LNCaP clone FGC (cell line): ENCODE data around the gene ANXA8.
"Not testable (repeated sequence)": the region's sequence is repeated elsewhere in the genome, so short reads cannot be mapped to it uniquely, and the experiment has no call there.

Experiments used
- DNase-seq: peaks from one replicate; pipeline ENCODE4 v3.0.0-alpha.2; 2011; ENCODE audit warnings: low read depth
- H3K4me3 ChIP-seq: 2 replicates; pipeline ENCODE4 v1.5.1; 2011; ENCODE audit warnings: mild to moderate bottlenecking, low read depth, low read length, control low read depth
- CTCF ChIP-seq: IDR thresholded peaks from 2 replicates; pipeline ENCODE4 v1.5.1; 2012; ENCODE audit warnings: mild to moderate bottlenecking; ENCODE audit not compliant: control insufficient read depth, insufficient read depth; ENCODE audit errors: extremely low read depth

The ANXA8 gene

GRCh38 chr10:47467458-47467857 lies 16.5 kb downstream of the ANXA8 start:
- not testable (repeated sequence) for DNase-seq, H3K4me3 ChIP-seq

GRCh38 chr10:47465216-47465917 lies 18.5 kb downstream of the ANXA8 start:
- DNase-seq, H3K4me3 ChIP-seq: not testable (repeated sequence)

- not testable (repeated sequence) for DNase-seq, H3K4me3 ChIP-seq
Observed at GRCh38 chr10:47462577-47463358, 21.1 kb downstream of the ANXA8 start.

GRCh38 chr10:47461261-47461687 lies 22.6 kb downstream of the ANXA8 start:
- DNase-seq: peak; percentile 2
- not testable (repeated sequence) for H3K4me3 ChIP-seq

- no peak for TF ChIP-seq CTCF
- DNase-seq: no peak
- H3K4me3 ChIP-seq: no peak overlapping the region
Observed at GRCh38 chr10:47458466-47459154, 25.3 kb downstream of the ANXA8 start.

GRCh38 chr10:47457826-47458225 lies 26.1 kb downstream of the ANXA8 start:
- TF ChIP-seq CTCF: no peak
- H3K4me3 ChIP-seq: no peak overlapping the region
- DNase-seq: no peak

GRCh38 chr10:47457528-47457820 lies 26.4 kb downstream of the ANXA8 start:
- TF ChIP-seq CTCF: no peak
- H3K4me3 ChIP-seq: no peak overlapping the region

GRCh38 chr10:47456794-47457527 lies 27.0 kb downstream of the ANXA8 start:
- no peak for DNase-seq
- no peak overlapping the region for H3K4me3 ChIP-seq
- TF ChIP-seq CTCF: no peak

More at GRCh38 chr10:47457528-47457820, 26.4 kb downstream of the ANXA8 start:
- no peak for DNase-seq
